ENCODE measurements around the gene CZIB. TPM values are rescaled to one million over a fixed set of nuclear protein-coding genes. Genes with fewer than 3 reads are reported as not detected.

Gene CZIB
- total RNA-seq, 4 donors from 2014 or later = 49.2 to 67.7 (median 64.7) TPM

DNA sequence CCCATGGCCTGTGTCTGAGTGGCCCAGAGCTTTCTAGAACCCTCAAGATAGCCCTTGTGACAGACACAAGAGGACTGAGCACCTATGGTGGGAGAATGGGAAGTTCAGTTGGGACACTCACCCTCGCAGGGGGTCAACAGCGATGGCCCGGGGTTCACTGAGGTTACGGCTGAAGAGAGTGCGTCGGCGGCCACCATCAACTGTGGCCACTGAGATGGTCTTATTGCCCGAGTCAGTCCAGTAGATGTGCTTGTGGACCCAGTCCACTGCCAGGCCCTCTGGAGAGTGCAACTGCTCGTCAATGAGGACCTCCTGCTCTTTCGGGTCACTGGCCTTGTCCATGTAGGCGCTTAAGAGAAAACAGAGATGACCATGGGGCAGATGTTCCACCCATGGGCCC lies 43.6 kb upstream of the CZIB start:
- Histone ChIP-seq H3K4me3 (no peak overlapping the region), H3K36me3 (peaks cover 0 to 46% (median 0%) of the 10 kb centered on the region in 3 donors), H3K27me3 (no peaks in the 10 kb centered on the region), H3K9me3 (no peaks in the 10 kb centered on the region), H3K27ac (no peak overlapping the region), H3K4me1 (no peaks in the 10 kb centered on the region)
- no peak for DNase-seq (ENCODE audit: low spot score in 2 of 2)
- no peak for TF ChIP-seq EP300 (IDR thresholded peaks at IDR 0.05)
- 93 to 98% methylated on average over 6 to 10 of the region's 11 CpGs for WGBS, 2 donors

DNA sequence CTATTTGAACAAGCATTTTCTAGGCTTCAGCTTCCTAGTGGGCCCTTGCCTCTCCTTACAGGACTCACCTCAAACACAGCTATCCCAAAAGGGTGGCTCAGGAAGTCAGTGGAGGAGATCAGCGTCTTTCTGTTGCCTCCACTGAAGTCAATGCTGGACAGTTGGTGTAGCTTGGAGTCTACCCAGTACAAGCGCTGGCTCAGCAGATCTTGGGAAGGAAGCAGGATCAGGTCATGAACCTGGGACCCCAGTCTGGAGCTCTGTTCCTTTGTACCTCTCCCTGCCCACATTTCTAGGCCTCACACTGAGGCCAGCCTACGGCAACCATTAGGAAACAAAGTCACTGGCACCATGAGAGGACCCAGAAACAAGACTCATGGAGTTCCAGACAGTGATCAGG lies 41.6 kb upstream of the CZIB start:
- Histone ChIP-seq H3K4me3 (no peak overlapping the region), H3K27ac (no peak overlapping the region), H3K36me3 (peaks cover 0 to 51% (median 0%) of the 10 kb centered on the region in 3 donors), H3K27me3 (no peaks in the 10 kb centered on the region), H3K4me1 (no peaks in the 10 kb centered on the region), H3K9me3 (no peaks in the 10 kb centered on the region)
- DNase-seq (ENCODE audit: low spot score in 2 of 2) = no peak
- WGBS, 2 donors = 88 to 92% methylated on average over 3 of the region's 3 CpGs
- TF ChIP-seq EP300 (IDR thresholded peaks at IDR 0.05) (no peak), POLR2A (IDR thresholded peaks at IDR 0.05) (no peak)
- TF ChIP-seq, protein P1, sequence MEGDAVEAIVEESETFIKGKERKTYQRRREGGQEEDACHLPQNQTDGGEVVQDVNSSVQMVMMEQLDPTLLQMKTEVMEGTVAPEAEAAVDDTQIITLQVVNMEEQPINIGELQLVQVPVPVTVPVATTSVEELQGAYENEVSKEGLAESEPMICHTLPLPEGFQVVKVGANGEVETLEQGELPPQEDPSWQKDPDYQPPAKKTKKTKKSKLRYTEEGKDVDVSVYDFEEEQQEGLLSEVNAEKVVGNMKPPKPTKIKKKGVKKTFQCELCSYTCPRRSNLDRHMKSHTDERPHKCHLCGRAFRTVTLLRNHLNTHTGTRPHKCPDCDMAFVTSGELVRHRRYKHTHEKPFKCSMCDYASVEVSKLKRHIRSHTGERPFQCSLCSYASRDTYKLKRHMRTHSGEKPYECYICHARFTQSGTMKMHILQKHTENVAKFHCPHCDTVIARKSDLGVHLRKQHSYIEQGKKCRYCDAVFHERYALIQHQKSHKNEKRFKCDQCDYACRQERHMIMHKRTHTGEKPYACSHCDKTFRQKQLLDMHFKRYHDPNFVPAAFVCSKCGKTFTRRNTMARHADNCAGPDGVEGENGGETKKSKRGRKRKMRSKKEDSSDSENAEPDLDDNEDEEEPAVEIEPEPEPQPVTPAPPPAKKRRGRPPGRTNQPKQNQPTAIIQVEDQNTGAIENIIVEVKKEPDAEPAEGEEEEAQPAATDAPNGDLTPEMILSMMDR (IDR thresholded peaks at IDR 0.05) = no peak

DNA sequence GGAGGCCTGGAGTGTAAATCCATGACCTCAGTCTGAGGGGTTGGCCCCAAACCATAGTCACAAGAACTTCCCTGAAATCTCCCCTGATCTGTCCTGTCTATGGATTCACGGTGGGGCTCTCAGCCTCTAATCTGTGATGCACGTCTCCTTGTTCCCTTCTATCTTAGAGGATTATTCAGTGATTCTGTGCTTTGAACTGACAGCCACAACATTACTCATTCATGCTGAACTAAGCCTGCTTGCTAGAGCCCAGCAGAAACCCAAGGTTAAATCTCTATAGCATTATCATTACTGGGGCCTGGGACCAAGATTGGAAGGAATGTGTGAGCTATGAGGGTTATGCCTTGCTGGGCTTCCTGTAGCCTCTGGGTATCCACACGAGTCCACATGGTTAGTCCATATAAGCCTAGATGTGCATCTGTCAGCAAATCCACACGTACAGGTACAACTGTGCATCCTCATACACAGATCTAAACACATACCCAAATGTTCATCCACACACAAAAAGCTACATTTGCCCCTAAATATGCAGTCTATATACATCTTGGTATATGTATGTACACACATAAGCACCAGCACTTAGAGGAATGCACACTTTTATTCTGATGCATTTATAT lies 40.3 kb upstream of the CZIB start:
- no peaks in the 10 kb centered on the region for H3K9me3 ChIP-seq
- no peak overlapping the region for H3K4me3 ChIP-seq
- no peak overlapping the region for H3K27ac ChIP-seq
- whole genome bisulfite sequencing, 2 donors = 84 to 87% methylated on average over 4 of the region's 4 CpGs
- DNase-seq (ENCODE audit: low spot score in 2 of 2) = no peak
- TF ChIP-seq, protein P1 (IDR thresholded peaks at IDR 0.05) = no peak
- no peak for TF ChIP-seq EP300 (IDR thresholded peaks at IDR 0.05)
- no peak for TF ChIP-seq POLR2A (IDR thresholded peaks at IDR 0.05)
- H3K36me3 ChIP-seq = peaks cover 0 to 43% (median 0%) of the 10 kb centered on the region in 3 donors
- H3K4me1 ChIP-seq = no peaks in the 10 kb centered on the region
- no peaks in the 10 kb centered on the region for H3K27me3 ChIP-seq

DNA sequence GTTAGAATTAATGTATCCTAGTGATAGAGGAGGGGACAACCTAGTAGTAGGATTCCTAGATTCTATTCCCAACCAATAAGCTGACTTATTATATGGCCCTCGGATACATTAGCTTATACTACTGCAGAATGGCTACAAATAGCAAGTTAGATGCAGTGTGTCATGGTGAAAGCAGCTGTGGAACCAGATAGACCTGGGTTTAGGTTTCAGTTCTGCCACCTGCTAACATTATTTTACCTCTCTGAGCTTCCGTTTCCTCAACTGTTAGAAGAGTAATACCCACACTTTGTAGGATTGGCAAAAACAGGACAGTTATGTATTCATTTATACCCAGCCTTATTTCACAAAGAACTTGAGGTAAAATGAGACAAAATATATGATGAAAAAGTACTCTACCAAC lies 39.5 kb upstream of the CZIB start:
- 93 to 96% methylated on average over 2 of the region's 2 CpGs for WGBS, 2 donors
- no peaks in the 10 kb centered on the region for H3K9me3 ChIP-seq
- H3K27ac ChIP-seq = no peak overlapping the region
- no peaks in the 10 kb centered on the region for H3K4me1 ChIP-seq
- no peak overlapping the region for H3K4me3 ChIP-seq
- peaks cover 0 to 42% (median 0%) of the 10 kb centered on the region in 3 donors for H3K36me3 ChIP-seq
- no peaks in the 10 kb centered on the region for H3K27me3 ChIP-seq
- DNase-seq (ENCODE audit: low spot score in 2 of 2) = no peak
- TF ChIP-seq, protein P1 (IDR thresholded peaks at IDR 0.05) = no peak
- no peak for TF ChIP-seq POLR2A (IDR thresholded peaks at IDR 0.05)
- no peak for TF ChIP-seq EP300 (IDR thresholded peaks at IDR 0.05)

DNA sequence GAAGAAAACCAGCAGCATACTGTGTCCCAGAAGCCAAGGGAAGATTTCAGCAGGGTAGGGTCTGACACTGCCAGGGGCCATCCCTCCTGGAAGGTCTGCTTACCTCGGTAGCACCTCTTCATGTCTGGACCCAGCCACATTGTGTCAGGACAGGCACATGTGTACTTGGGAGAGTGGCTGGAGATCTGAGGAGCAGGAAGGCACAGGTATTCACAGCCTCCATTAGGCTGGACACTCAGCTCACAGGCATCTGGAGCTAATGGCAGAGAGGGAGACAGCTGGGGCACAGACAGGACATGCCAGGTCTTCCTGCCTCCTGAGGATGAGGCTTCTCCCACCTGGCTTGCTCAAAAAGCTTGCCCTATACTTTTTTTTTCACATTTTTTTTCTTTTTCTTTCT lies 37.8 kb upstream of the CZIB start:
- no peaks in the 10 kb centered on the region for H3K9me3 ChIP-seq
- H3K27me3 ChIP-seq = no peaks in the 10 kb centered on the region
- WGBS, 2 donors = 85 to 100% methylated on average over 1 of the region's 1 CpG
- H3K4me3 ChIP-seq = no peak overlapping the region
- peaks cover 0 to 33% (median 0%) of the 10 kb centered on the region in 3 donors for H3K36me3 ChIP-seq
- H3K27ac ChIP-seq = no peak overlapping the region
- H3K4me1 ChIP-seq = no peaks in the 10 kb centered on the region
- TF ChIP-seq POLR2A (IDR thresholded peaks at IDR 0.05) (no peak), EP300 (IDR thresholded peaks at IDR 0.05) (no peak)
- TF ChIP-seq, protein P1 (IDR thresholded peaks at IDR 0.05) = no peak
- DNase-seq (ENCODE audit: low spot score in 2 of 2) = no peak

Measured in tibial nerve (tissue), 4 donors.